Loucy (cell line): Measurements from ENCODE around the gene PTPRK.
A peak's percentile ranks its signal among the peaks of the same experiment; 100 is the strongest.

Experiments
- H2AFZ ChIP-seq: fragments of 200-600 bp; sonication (generic); 2 replicates; pipeline ENCODE4 v1.6.0; 2016; ENCODE audit warnings: antibody characterized with exemption, mild to moderate bottlenecking, low read length, moderate library complexity
- H3F3A ChIP-seq: fragments of 200-600 bp; 2 replicates; pipeline ENCODE4 v1.6.0; 2016; ENCODE audit warnings: antibody characterized with exemption, low read depth, mild to moderate bottlenecking
- H3K27me3 ChIP-seq: fragments of 200-600 bp; sonication (generic); 2 replicates; pipeline ENCODE4 v1.6.1; 2014; ENCODE audit warnings: low read length, mild to moderate bottlenecking; ENCODE audit not compliant: insufficient read depth, poor library complexity, severe bottlenecking
- H3K36me3 ChIP-seq: fragments of 200-600 bp; sonication (generic); 2 replicates; pipeline ENCODE4 v1.6.1; 2016; ENCODE audit warnings: low read length; ENCODE audit not compliant: insufficient read depth
- H3K4me1 ChIP-seq: fragments of 200-600 bp; sonication (generic); 2 replicates; pipeline ENCODE4 v1.5.1; 2014; ENCODE audit warnings: low read length, mild to moderate bottlenecking; ENCODE audit not compliant: insufficient read depth, poor library complexity, severe bottlenecking
- H3K4me2 ChIP-seq: fragments of 200-600 bp; sonication (generic); 2 replicates; pipeline ENCODE4 v1.6.0; 2014; ENCODE audit warnings: antibody characterized with exemption, low read length, low read depth, mild to moderate bottlenecking; ENCODE audit not compliant: poor library complexity, severe bottlenecking
- H3K4me3 ChIP-seq: fragments of 200-600 bp; sonication (generic); 2 replicates; pipeline ENCODE4 v1.5.1; 2014; ENCODE audit warnings: low read length, mild to moderate bottlenecking, mixed read lengths; ENCODE audit not compliant: poor library complexity, severe bottlenecking
- H3K79me2 ChIP-seq: fragments of 200-600 bp; sonication (generic); 2 replicates; pipeline ENCODE4 v1.6.1; 2014; ENCODE audit warnings: low read length; ENCODE audit not compliant: insufficient read depth
- H3K9ac ChIP-seq: fragments of 200-600 bp; sonication (generic); 2 replicates; pipeline ENCODE4 v1.6.0; 2014; ENCODE audit warnings: mild to moderate bottlenecking, low read depth, low read length, moderate library complexity; ENCODE audit not compliant: poor library complexity, severe bottlenecking
- H3K9me2 ChIP-seq: fragments of 200-600 bp; sonication (generic); replicated peaks from 2 replicates; pipeline ENCODE4 v1.6.1; 2016; ENCODE audit warnings: low read depth, low read length, mixed read lengths
- H3K9me3 ChIP-seq: fragments of 200-600 bp; sonication (generic); 2 replicates; pipeline ENCODE4 v1.6.1; 2014; ENCODE audit warnings: mild to moderate bottlenecking, antibody characterized with exemption, low read length, low read depth; ENCODE audit not compliant: insufficient read depth
- H4K20me1 ChIP-seq: fragments of 200-600 bp; sonication (generic); 2 replicates; pipeline ENCODE4 v1.6.0; 2014; ENCODE audit warnings: antibody characterized with exemption, low read length, mild to moderate bottlenecking; ENCODE audit not compliant: insufficient read depth, poor library complexity, severe bottlenecking
- CTCF ChIP-seq: fragments of 200-600 bp; sonication (generic); conservative IDR thresholded peaks from 2 replicates; pipeline ENCODE4 v1.5.1; 2014; ENCODE audit warnings: mild to moderate bottlenecking, antibody characterized with exemption, low read length
- EZH2phosphoT487 ChIP-seq: fragments of 200-600 bp; IDR thresholded peaks from 2 replicates; pipeline ENCODE4 v1.6.1; 2018; ENCODE audit warnings: antibody characterized with exemption, mild to moderate bottlenecking, moderate library complexity, borderline replicate concordance

PTPRK gene

DNA sequence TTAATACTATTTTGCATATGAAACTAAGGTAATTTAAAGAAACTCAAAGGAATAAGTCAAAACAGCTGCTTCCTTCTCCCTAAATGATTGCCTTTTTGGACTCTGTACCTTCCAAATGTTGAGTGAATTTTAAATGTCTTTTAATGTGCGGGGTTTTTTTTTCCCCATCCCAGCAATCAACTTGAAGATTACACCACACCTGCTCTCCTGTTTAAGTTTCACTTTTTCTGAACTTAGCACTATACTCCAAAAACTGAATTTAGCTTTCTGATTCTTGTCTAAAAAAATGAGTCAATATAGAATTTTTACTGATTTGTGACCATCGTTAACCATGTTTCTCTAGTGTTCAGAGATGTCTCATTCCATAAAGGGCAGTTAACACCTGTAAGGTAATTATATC is 398.8 kb downstream of the PTPRK start:
- no peak for TF ChIP-seq CTCF
- no peak for TF ChIP-seq EZH2phosphoT487
- no peaks in the 10 kb centered on the region for H3K9me3 ChIP-seq
- H3K9me2 ChIP-seq, result no peaks in the 10 kb centered on the region

GRCh38 chr6:128121190-128121589 is 399.2 kb downstream of the PTPRK start:
- Histone ChIP-seq H3K79me2 (no peaks in the 10 kb centered on the region), H3K4me3 (no peak overlapping the region), H4K20me1 (no peaks in the 10 kb centered on the region), H3K9me2 (no peaks in the 10 kb centered on the region), H3K9me3 (no peaks in the 10 kb centered on the region), H3K4me2 (no peak overlapping the region), H2AFZ (peak overlapping the region; percentile 15; the same call in 1 of the 2 replicates), H3K27me3 (no peaks in the 10 kb centered on the region), H3K4me1 (peaks cover 6% of the 10 kb centered on the region), H3K36me3 (no peaks in the 10 kb centered on the region), H3F3A (no peaks in the 10 kb centered on the region), H3K9ac (no peak overlapping the region)
- TF ChIP-seq CTCF, result no peak
- no peak for TF ChIP-seq EZH2phosphoT487

More for the DNA sequence above, 398.8 kb downstream of the PTPRK start:
- Histone ChIP-seq H2AFZ (peak overlapping the region; percentile 15; the same call in 1 of the 2 replicates), H3K4me1 (peaks cover 6% of the 10 kb centered on the region), H3K9ac (no peak overlapping the region), H3K27me3 (no peaks in the 10 kb centered on the region), H3K4me3 (no peak overlapping the region), H3K4me2 (no peak overlapping the region), H3K36me3 (no peaks in the 10 kb centered on the region), H4K20me1 (no peaks in the 10 kb centered on the region), H3K79me2 (no peaks in the 10 kb centered on the region), H3F3A (no peaks in the 10 kb centered on the region)

- no peaks in the 10 kb centered on the region for H3F3A ChIP-seq
- no peaks in the 10 kb centered on the region for H3K79me2 ChIP-seq
- no peaks in the 10 kb centered on the region for H3K9me2 ChIP-seq
- TF ChIP-seq CTCF (no peak), EZH2phosphoT487 (no peak)
- no peak overlapping the region for H3K4me3 ChIP-seq
- no peak overlapping the region for H3K9ac ChIP-seq
- H3K9me3 ChIP-seq, result no peaks in the 10 kb centered on the region
- H3K4me2 ChIP-seq, result no peak overlapping the region
- no peak overlapping the region for H2AFZ ChIP-seq
- no peaks in the 10 kb centered on the region for H3K36me3 ChIP-seq
- H3K27me3 ChIP-seq, result no peaks in the 10 kb centered on the region
- no peaks in the 10 kb centered on the region for H4K20me1 ChIP-seq
- H3K4me1 ChIP-seq, result peaks cover 6% of the 10 kb centered on the region
Measured at GRCh38 chr6:128118401-128118800, 402.0 kb downstream of the PTPRK start.
